AG09319 (cell line): ENCODE data around the gene PRKG1.
"Not testable (repeated sequence)": the region's sequence is repeated elsewhere in the genome, so short reads cannot be mapped to it uniquely, and the experiment has no call there.

Experiments used
- DNase-seq: peaks from one replicate; pipeline ENCODE4 v3.0.0-alpha.2; 2010; ENCODE audit warnings: low read depth; ENCODE audit errors: extremely low read depth
- CTCF ChIP-seq: IDR thresholded peaks from 2 replicates; pipeline ENCODE4 v1.5.1; 2011; ENCODE audit warnings: low read depth, mild to moderate bottlenecking, inconsistent platforms, low read length, moderate library complexity

Gene PRKG1

DNA sequence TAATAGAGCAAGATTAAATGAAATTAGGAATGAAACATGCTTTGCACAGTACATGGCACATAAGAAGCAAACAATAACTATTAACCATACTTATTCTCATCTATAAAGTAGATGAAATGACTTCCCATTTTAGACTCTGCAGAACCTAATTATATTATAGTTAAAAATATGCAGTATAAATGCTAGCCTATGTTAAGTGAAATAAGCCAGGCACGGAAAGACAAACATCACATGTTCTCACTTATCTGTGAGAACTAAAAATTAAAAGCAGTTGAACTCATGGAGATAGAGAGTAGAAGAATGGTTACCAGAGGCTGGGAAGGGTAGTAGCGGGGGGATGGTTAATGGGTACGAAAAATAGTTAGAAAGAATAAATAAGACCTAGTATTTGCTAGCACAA, 247.0 kb downstream of the PRKG1 start:
- TF ChIP-seq CTCF = no peak
- DNase-seq = no peak

DNA sequence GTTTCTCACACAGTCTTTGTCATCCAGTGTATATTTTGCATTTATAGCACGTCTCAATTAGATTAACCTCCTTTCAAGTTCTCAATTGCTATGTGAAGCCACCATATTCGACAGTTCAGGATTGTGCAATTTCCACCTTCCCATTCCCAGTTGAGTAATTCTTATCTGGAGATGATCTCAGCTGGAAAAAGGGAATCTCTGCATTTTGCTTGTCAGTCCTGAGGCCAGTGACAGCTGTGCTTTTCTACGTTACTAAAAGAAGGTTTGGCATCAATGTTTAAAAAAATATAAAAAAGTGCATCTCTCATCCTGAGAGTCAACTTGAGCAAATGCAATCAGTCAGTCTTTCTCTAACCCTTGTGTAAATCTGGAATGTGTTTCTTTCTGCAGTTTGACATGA, 247.7 kb downstream of the PRKG1 start:
- no peak for DNase-seq
- TF ChIP-seq CTCF = no peak

GRCh38 chr10:51325649-51326048, 251.4 kb downstream of the PRKG1 start:
- no peak for DNase-seq
- TF ChIP-seq CTCF = no peak

GRCh38 chr10:51326174-51326573, 251.9 kb downstream of the PRKG1 start:
- TF ChIP-seq CTCF = no peak
- no peak for DNase-seq

- TF ChIP-seq CTCF = no peak
- DNase-seq = no peak
Observed at GRCh38 chr10:51327432-51327831, 253.1 kb downstream of the PRKG1 start.

GRCh38 chr10:51340366-51340765, 266.1 kb downstream of the PRKG1 start:
- no peak for TF ChIP-seq CTCF
- DNase-seq = no peak

DNA sequence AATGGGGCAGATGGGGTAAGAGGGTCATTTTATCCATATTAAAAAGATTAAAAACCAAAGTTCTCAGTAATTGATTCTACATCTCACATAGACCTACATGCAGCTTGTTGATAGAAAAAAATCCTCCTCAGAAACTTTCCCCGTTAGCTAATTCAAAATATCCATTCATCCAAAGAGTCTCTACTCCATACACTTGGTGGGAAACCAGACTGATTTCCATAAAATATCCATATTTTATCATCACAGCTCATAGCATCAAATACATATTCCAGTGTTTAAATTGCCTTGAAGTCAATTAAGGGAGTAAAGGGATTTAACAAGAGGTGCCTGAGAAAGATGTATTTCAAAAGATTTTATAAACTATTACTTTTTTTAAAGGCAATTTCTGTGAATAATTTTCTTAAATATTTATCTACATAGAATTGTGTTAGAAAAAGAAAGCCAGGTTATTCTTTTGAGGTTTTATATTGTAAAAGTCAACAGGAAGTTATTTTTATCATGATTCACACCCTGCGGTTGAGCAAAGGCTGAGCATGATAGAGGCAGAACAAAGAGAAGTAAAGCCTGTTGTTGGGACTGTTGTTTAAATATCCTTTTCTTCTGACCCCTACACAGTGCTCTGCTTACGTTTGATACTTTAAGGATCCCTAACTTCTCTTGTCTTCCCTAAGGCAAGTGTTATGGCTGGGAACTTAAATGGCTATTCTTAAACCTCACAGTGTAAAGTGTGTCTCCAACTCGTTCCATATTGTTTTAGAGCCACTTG, 266.7 kb downstream of the PRKG1 start:
- no peak for DNase-seq
- TF ChIP-seq CTCF = no peak

DNA sequence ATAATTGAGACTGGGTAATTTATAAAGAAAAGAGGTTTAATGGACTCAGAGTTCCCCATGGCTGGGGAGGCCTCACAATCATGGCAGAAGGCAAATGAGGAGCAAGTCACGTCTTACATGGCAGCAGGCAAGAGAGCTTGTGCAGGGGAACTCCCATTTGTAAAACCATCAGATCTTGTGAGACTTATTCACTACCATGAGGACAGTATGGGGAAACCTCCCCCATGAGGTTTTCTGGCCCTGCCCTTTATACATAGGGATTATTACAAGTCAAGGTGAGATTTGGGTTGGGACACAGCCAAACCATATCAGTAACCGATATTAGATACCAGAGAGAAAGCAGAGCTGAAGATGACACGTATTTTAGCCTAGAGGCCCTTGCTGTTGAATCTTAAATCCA, 267.5 kb downstream of the PRKG1 start:
- DNase-seq = not testable (repeated sequence)
